IPS-18c (cell line): ENCODE results near the gene TMEM190.
"Not testable (repeated sequence)": the region's sequence is repeated elsewhere in the genome, so short reads cannot be mapped to it uniquely, and the experiment has no call there.

Experiments
- H3K4me3 ChIP-seq: 2 replicates; pipeline ENCODE4 v1.7.0; 2013; ENCODE audit warnings: low read depth, mild to moderate bottlenecking, low read length, moderate library complexity; ENCODE audit not compliant: insufficient read depth
- H3K9me3 ChIP-seq: one replicate; pipeline ENCODE4 v1.6.1; 2013; ENCODE audit warnings: mild to moderate bottlenecking, low read length, moderate library complexity; ENCODE audit not compliant: control insufficient read depth, insufficient read depth

TMEM190 gene

GRCh38 chr19:55376241-55376933 is at the start of gene TMEM190:
Gene TMEM190 (plus strand): TSS chr19:55376826. CDS start chr19:55376854, 28 bp downstream.
- Histone ChIP-seq H3K9me3 (no peaks in the 10 kb centered on the region), H3K4me3 (peak within 1 kb of the TSS; percentile 58)

GRCh38 chr19:55328774-55329318 is 47.8 kb upstream of the TMEM190 start:
- H3K9me3 ChIP-seq, H3K4me3 ChIP-seq: not testable (repeated sequence)

- H3K4me3 ChIP-seq, H3K9me3 ChIP-seq: not testable (repeated sequence)
These were observed 46.8 kb upstream of the TMEM190 start for GRCh38 chr19:55329791-55330190.

DNA sequence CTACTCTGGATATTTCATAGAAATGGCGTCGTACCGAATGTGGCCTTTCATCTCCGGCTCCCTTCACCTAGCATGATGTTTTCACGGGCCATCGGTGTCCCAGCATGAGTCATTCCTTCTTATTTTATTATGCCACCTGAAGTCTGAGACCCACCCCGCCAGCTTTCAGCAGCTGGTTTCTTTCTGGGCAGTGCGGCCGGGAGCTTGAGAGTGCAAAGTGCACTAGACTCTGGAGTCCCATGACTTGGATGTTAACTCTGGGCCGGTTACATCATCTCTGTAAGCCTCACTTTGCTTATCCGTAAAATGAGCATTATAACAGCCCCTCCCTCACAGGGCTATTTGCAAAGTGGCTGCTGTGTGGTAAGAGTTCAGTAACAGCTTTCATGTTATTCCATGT is 42.8 kb upstream of the TMEM190 start:
- Histone ChIP-seq H3K4me3 (no peak overlapping the region), H3K9me3 (no peaks in the 10 kb centered on the region)

DNA sequence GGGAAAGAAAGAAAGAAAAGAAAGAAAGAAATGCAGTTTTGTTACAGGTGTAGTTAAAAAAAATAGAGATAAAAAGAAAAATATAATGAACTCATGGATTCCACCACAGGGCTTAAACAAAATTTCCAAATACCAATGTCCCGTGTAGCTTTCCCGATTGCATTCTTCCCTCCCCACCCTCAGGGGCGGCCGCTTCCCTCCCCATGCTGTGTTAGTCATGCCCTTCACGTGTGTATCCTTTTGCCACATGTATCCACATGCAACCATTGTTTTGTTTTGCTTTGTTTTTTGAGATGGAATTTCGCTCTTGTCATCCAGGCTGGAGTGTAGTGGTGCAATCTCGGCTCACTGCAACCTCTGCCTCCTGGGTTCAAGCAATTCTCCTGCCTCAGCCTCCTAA is 40.5 kb upstream of the TMEM190 start:
- no peak overlapping the region for H3K4me3 ChIP-seq
- H3K9me3 ChIP-seq = no peaks in the 10 kb centered on the region

DNA sequence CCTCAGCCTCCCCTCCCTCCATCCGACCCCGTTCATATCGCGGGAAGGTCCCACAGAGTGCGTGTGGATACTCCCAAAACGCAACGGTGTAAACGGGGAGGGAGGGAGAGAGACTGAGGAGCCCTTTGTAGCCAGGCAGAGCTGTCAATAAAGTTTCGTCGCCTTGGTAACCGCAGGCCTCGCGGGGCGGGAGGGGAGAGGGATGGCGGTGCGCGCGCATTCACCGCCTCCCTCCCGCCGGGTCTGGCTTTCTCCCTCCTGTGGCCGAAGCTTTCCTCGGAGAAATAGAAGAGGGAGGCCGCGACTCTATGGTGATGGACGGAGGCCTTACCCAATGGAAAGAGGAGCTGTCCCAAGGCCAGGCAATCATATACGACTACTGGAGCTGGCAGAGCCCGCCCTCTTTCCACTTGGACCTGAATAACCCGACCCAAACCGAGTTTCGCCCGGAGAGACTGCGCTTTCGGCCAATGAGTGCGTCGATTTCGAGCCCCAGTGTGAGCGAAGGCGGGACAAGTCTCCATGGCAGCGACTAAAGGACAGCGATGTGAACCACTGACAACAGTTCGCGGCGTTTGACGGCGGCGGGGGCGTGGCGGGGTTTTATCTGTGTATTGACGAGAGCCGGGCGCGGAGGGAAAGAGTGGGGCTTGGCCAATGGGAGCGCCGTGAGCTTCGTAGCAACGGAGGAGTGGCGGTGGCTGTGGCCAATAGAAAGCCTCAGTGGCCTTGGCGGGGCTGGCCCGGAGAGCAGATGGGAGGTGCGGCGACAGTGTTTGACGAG is 37.3 kb upstream of the TMEM190 start, which contains the start of gene KMT5C:
KMT5C (plus strand) TSS at position 772 of the 784 bp plus-strand sequence. CDS start 2,061 bp downstream, outside the sequence.
- no peaks in the 10 kb centered on the region for H3K9me3 ChIP-seq
- H3K4me3 ChIP-seq = peak within 1 kb of the TSS; percentile 81

GRCh38 chr19:55339889-55340783 is 36.5 kb upstream of the TMEM190 start:
- Histone ChIP-seq H3K4me3 (peak overlapping the region; percentile 81), H3K9me3 (no peaks in the 10 kb centered on the region)

DNA sequence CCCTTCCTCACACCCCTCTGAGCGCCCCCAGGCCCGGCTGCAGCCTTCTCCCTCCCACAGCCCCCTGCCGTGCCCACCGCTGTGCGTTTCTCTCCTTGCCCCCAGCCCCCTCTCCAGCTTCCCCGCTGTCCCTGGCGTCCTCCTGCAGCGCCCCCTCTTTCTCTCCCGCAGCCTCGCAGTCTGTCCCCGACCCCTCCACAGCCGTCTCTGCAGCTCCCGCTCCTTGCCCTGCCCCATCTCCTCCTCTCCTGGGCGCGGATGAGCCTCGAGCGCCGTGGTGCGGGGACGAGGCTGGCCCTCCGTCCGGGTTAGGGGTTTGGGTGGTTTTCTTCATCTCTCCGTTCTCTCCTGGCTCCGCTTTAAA is 35.9 kb upstream of the TMEM190 start:
- H3K9me3 ChIP-seq = no peaks in the 10 kb centered on the region
- peak overlapping the region; percentile 81 for H3K4me3 ChIP-seq

DNA sequence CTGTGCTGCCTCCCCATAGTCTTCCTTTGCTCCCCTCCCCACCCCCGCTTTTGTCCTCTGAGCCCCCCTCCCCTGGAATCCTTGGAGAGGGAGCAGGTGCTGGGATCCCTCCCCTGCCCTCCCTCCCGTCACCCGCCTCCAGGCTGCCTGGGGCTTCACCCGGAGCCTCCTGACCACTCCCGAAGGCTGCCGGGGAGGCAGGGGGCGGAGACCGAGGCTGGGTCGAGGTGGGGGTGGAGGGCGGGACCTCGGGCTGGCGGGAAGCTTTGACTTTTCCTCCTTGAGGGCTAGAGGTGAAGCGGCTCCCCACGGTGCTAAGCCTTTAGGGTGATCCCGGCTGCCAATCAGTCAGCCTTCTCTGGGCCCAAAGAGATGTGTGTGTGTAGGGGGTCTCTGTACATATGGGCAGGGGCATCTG is 35.4 kb upstream of the TMEM190 start:
- Histone ChIP-seq H3K4me3 (peak overlapping the region; percentile 81), H3K9me3 (no peaks in the 10 kb centered on the region)

DNA sequence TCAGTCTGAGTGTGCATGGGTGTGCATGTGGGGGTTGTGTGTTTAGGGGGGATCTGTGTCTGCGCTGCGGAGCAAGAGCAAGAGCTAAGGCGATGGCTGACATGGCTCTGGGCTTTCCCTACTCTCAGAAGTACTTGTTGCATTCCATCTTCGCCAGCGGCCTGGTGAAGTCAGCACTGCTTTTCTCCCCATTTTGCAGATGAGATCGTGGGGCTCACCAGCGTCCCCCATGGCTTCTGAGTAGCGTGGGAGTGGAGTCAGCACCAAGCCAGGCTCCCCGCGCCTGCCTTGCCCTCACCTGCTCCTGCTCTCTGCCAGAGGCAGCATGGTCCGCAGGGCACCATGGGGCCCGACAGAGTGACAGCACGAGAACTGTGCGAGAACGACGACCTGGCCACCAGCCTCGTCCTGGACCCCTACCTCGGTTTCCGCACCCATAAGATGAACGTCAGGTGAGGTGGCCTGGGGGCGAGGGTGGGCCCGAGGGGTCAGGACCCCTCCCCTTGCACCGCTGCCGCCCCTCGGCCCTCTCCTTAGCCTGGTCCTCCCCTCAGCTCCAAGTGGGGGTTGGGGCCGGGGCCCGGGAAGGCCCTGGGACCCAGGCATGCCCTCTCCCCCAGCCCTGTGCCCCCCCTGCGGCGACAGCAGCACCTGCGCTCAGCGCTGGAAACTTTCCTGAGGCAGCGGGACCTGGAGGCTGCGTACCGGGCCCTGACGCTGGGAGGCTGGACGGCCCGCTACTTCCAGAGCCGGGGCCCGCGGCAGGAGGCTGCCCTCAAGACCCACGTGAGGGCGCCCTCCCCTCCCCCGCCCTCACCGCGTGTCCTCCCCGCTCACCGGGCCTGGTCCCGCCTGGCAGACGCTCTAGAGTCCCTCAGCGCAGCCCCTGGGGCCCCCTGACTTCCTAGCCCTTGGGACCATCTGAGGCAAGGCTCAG is 34.8 kb upstream of the TMEM190 start:
- Histone ChIP-seq H3K4me3 (peak overlapping the region; percentile 43), H3K9me3 (no peaks in the 10 kb centered on the region)

GRCh38 chr19:55344444-55344843 is 32.2 kb upstream of the TMEM190 start:
- H3K4me3 ChIP-seq = no peak overlapping the region
- no peaks in the 10 kb centered on the region for H3K9me3 ChIP-seq

DNA sequence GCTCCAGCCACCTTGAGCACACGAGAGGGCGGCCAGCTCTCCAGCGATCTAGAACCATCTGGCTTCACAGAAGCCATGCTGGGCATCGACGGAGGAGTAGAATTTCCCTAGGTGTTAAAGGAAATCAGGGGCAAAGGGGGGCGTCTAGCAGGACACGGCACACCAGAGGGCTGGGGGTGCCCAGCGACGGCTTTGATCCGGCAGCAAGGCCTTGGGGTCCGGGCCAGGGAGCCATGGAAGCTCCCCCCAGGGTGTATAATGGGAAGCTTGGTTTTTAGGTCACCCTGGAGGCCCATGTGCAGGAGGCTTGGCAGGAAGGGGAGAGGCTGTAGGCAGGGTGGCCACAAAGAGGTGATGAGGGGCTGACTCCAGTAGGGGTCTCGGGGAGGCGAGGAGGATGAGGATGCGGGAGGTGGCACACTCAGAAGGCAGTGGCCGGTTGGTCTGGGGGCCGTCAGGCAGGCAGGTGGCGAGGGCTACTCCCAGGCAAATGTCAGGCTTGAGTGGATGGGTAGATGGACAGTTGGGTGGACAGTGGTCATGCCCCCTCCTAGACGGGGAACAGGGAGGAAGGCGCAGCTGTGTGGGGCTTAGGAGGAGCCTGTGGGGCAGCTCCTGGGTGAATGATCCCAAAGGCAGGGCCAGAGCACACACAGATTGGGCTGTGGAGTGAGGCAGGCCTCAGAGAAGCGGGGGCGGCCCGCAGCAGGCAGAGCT is 31.4 kb upstream of the TMEM190 start:
- Histone ChIP-seq H3K9me3 (no peaks in the 10 kb centered on the region), H3K4me3 (no peak overlapping the region)

DNA sequence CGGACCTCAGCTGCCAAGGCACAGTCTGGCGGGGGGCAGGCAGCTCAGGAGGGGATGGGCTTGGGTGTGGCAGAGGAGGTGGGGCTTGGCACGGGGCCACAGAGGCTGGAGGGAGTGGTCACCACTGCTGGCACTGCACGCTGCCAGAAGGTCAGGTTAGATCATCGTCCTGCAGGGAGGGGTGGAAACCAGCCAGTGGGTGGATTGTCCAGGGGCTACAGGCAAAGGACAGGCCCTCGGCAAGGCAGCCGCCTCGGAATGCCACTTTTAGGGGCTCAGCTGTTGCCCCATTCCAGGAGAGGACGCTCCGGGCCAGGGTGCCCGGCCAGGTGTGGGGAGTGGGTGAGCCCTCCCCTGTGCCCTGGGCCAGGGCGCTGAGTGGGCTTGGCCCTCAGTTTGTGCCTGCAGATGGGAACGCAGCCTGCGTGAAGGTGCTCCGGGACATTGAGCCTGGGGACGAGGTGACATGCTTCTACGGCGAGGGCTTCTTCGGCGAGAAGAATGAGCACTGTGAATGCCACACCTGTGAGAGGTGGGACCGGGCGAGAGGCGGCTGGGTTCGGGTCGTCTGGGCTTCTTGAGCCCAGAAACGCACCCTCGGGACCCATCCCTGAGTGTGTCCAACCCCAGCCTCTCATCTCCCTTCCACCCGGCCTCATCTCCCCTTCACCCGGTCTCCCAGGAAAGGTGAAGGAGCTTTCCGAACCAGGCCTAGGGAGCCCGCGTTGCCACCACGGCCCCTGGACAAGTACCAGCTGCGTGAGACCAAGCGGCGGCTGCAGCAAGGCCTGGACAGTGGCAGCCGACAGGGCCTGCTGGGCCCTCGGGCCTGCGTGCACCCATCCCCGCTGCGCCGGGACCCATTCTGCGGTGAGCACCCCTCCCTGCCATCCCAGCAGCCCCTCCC is 30.6 kb upstream of the TMEM190 start:
- Histone ChIP-seq H3K9me3 (no peaks in the 10 kb centered on the region), H3K4me3 (no peak overlapping the region)

GRCh38 chr19:55346725-55347441 is 29.7 kb upstream of the TMEM190 start:
- no peak overlapping the region for H3K4me3 ChIP-seq
- H3K9me3 ChIP-seq = no peaks in the 10 kb centered on the region
